HL-60 (cell line): ENCODE data around the gene TCHP.

Experiments used
- DNase-seq, 2 experiments: peaks; one replicate each; pipeline ENCODE4 v3.0.0-alpha.2; 2010 to 2020; ENCODE audit warnings: low read depth in 1 of 2, low spot score in 1 of 2
- H3K27ac ChIP-seq: fragments of 250-450 bp; sonication (Bioruptor Pico); replicated peaks from 2 replicates; pipeline ENCODE4 v1.5.1; 2020; ENCODE audit warnings: mild to moderate bottlenecking, moderate library complexity
- H3K27me3 ChIP-seq: fragments of 250-450 bp; sonication (Bioruptor Pico); 2 replicates; pipeline ENCODE4 v1.5.1; 2021; ENCODE audit warnings: mild to moderate bottlenecking, moderate library complexity; ENCODE audit not compliant: insufficient read depth, poor library complexity, severe bottlenecking
- H3K4me3 ChIP-seq: replicated peaks from 2 replicates; pipeline ENCODE4 v1.5.1; 2011; ENCODE audit warnings: mild to moderate bottlenecking, control low read depth, low read length; ENCODE audit not compliant: insufficient read depth
- GABPA ChIP-seq: IDR thresholded peaks from 2 replicates; pipeline ENCODE4 v1.6.1; 2012; ENCODE audit warnings: low read depth
- POLR2AphosphoS5 ChIP-seq: IDR thresholded peaks from 2 replicates; pipeline ENCODE4 v1.6.1; 2012; ENCODE audit warnings: low read depth
- REST ChIP-seq: IDR thresholded peaks from 2 replicates; pipeline ENCODE4 v1.6.1; 2012; ENCODE audit warnings: low read depth; ENCODE audit not compliant: insufficient replicate concordance
- SPI1 ChIP-seq: IDR thresholded peaks from 2 replicates; pipeline ENCODE4 v1.6.1; 2012; ENCODE audit warnings: low read depth, mild to moderate bottlenecking, borderline replicate concordance
- TF ChIP-seq, protein P1 (sequence below): IDR thresholded peaks from one replicate; pipeline ENCODE4 v1.5.1; 2011; ENCODE audit warnings: low read length, control low read depth, inconsistent platforms; ENCODE audit not compliant: insufficient read depth

Gene TCHP

GRCh38 chr12:109934026-109934425 is 34.0 kb downstream of the TCHP start:
- TF ChIP-seq, protein P1, sequence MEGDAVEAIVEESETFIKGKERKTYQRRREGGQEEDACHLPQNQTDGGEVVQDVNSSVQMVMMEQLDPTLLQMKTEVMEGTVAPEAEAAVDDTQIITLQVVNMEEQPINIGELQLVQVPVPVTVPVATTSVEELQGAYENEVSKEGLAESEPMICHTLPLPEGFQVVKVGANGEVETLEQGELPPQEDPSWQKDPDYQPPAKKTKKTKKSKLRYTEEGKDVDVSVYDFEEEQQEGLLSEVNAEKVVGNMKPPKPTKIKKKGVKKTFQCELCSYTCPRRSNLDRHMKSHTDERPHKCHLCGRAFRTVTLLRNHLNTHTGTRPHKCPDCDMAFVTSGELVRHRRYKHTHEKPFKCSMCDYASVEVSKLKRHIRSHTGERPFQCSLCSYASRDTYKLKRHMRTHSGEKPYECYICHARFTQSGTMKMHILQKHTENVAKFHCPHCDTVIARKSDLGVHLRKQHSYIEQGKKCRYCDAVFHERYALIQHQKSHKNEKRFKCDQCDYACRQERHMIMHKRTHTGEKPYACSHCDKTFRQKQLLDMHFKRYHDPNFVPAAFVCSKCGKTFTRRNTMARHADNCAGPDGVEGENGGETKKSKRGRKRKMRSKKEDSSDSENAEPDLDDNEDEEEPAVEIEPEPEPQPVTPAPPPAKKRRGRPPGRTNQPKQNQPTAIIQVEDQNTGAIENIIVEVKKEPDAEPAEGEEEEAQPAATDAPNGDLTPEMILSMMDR, result no peak
- TF ChIP-seq REST, result no peak
- TF ChIP-seq SPI1, result no peak
- no peak for TF ChIP-seq POLR2AphosphoS5
- no peak for TF ChIP-seq GABPA
- no peaks in the 10 kb centered on the region for H3K27me3 ChIP-seq
- no peak overlapping the region for H3K4me3 ChIP-seq
- no peak for DNase-seq
- H3K27ac ChIP-seq, result no peak overlapping the region

DNA sequence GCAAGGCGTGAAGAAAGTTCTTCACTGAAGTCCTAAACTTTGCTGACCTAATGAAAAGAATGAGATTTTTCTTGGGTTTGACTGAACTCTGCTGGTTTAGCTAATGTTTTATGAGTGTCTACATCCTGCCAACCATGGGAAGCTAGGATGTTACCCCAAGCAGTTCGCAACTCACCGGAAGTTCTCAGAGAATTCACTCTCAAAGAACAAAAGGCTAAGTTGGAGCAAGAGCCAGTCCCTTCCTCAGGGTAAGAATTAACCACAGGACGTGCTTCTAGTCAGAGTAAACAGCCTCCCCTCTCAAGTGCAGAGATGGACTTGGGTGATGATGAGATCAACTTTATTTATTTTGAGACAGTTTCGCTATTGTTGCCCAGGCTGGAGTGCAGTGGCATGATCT is 37.3 kb downstream of the TCHP start:
- no peak overlapping the region for H3K27ac ChIP-seq
- no peaks in the 10 kb centered on the region for H3K27me3 ChIP-seq
- DNase-seq, result no peak
- no peak overlapping the region for H3K4me3 ChIP-seq
- TF ChIP-seq SPI1, result no peak
- TF ChIP-seq, protein P1, result no peak
- no peak for TF ChIP-seq POLR2AphosphoS5
- TF ChIP-seq GABPA, result no peak
- no peak for TF ChIP-seq REST

- H3K4me3 ChIP-seq, result no peak overlapping the region
- no peak overlapping the region for H3K27ac ChIP-seq
- no peaks in the 10 kb centered on the region for H3K27me3 ChIP-seq
- no peak for DNase-seq
- TF ChIP-seq GABPA (no peak), REST (no peak), SPI1 (no peak)
- TF ChIP-seq, protein P1, result no peak
Observed at GRCh38 chr12:109938947-109939346, 38.9 kb downstream of the TCHP start.
